T-helper 2 cell (primary cell): ENCODE measurements around the gene SCG2.
"Not testable (repeated sequence)": the region's sequence is repeated elsewhere in the genome, so short reads cannot be mapped to it uniquely, and the experiment has no call there.

Experiments
- DNase-seq, 5 experiments: peaks; one replicate each; pipeline versions ENCODE4 v3.0.0 to v3.0.0-alpha.2; 2012 to 2022

SCG2 gene

GRCh38 chr2:223611061-223611460 lies 8.9 kb upstream of the SCG2 start:
- DNase-seq, result no peak

DNA sequence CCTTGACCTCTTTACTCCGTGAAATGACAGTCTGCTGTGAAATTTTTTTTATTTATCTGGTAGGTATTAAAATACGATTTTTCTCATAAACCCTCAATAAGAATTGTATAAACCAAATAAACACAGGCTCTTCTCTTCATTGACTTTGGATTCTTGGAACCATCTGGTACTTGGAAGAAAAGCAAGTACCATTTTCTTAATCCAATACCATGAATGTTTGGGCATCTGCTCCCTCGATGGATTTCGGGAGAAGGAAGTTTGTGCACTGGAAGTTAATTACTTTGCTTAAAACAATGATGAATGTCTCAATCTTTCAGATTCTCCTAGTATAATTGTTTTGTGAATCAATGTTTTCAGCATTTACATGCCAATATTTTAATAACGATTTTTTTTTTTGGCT lies 5.3 kb upstream of the SCG2 start:
- no peak for DNase-seq

DNA sequence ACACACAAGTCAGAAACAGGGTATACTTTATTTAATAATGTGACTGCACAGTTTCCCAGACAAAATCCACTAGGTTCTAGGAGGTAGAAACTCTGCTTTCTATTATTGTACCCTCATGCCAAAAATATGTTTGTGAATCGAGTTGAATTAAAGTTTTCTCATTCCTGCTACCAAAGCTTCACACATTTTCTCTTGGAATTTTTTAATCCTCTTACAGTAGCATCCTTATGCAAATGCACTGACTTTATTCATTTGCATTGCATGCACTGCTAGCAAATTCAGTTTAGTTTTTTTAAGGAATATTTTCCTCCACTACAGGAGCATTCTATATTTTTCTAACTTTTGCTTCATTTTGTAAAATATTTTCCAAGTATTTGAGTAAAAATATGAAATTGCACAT lies 4.8 kb upstream of the SCG2 start:
- DNase-seq, result no peak

GRCh38 chr2:223604231-223604630 lies 2.1 kb upstream of the SCG2 start:
- DNase-seq, result no peak

DNA sequence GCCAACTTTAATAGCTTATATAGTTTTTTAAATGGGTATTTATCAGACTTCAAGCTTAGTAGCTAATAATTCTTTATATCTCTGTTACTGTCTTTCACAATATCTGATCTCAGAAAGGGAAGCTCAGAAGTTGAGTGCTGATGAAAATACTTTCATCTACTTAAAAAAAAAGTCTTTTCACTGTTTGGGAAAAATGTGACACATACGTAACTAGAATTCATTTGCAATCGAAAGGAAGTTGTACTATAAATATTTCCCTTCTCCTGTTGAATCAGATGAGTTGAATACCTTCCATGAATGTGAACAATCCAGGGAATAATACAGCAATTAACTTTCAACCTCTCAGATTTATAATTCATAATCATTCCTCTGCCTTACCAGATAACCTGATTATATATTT lies 811 bp upstream of the SCG2 start:
- DNase-seq, result no peak

DNA sequence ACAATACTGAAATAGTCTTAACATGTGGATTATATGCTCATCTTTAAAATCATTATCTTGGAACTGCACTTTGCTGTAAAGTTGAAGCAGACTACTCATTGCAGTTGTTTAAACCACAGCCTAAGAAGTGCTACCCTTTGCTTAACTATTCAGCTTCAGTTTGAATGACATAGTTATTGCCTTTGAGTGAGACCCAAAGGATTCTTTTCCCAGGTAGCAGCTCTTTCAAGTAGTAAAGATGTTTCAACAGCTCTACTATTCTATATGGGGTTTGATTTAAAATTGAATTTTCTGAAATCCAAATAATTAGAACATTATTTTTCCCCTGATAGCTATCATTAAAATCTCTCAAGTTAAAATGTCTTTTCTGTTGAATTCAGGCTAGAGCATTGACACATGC lies 1.1 kb downstream of the SCG2 start:
- DNase-seq, result no peak

DNA sequence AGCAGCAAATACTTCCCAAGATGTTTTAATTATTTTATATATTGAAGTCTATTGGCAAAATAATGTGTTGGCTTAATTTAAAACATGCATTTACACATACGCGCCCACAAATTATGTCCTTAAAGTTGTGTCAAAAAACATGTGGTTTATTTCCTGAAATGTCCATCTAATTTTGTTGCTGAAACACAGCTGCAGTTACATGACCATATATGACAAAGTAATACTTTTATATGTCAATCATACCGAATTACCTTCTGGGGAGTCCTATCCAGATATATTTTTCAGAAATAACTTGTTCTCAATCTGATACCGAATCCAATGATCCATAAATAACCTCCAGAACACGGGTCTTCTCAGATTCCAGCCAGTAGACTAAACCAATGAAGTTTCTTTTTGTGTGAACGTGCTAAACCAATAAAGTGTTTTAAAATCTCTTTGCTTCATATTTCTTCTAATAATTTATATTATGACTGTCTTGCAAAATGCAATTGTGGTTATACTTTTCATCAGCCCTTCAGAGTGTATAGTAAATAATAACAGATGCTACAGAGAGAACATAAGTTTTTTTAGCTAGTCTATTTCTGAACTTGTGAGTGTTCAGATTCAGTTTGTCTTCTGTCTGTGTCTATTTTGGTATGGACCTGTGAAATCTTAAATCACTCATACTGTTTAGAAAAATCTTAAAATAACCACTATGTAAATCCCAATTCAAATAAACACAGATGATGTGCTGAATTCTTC lies 2.4 kb downstream of the SCG2 start:
- DNase-seq, result no peak

DNA sequence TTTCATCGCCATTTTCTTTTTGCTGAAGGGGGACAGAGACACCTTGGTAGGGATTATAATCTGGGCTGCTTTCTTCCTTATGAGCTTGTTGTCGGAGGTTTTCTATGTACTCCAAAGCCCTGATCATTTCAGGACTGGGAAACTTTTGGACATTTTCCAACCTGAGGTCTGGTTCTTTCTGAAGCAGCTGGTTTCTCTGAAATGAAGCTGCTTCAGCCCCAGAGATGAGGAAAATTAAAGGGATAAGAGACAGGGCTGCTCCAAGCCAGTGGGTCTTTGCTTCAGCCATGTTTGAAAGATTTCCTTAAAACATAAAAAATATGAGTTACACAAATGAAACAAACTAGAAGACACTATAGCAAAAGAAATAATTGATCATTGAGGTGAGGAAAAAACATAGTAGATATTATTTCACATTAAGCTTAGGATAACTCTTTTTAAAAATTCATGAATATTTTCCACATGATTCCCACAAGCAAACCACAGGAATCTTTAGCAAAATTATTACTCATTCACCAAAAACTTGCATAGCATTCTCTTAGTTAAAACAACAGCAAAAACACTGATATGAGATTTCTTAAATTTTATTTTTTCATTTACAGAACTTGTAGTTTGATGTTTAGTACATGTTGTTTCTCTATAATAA lies 3.0 kb downstream of the SCG2 start:
- DNase-seq, result no peak

DNA sequence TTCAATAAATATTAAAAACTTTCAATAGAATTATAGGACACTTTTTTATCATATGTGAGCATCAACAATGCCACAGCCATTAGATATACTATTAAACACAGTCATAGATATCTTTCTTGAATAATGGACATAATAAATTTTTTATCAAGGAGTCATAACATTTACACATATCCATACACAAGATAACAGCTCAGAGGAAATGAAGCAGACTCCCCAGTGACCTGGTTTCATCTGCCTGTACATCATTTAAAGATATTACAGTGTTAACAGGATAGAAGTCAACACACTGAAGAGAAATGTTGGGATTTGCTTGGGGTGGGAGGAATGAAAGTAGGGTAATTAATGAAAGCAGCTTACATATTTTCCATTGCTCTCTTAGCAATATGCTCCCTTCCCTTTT lies 5.1 kb downstream of the SCG2 start:
- no peak for DNase-seq

DNA sequence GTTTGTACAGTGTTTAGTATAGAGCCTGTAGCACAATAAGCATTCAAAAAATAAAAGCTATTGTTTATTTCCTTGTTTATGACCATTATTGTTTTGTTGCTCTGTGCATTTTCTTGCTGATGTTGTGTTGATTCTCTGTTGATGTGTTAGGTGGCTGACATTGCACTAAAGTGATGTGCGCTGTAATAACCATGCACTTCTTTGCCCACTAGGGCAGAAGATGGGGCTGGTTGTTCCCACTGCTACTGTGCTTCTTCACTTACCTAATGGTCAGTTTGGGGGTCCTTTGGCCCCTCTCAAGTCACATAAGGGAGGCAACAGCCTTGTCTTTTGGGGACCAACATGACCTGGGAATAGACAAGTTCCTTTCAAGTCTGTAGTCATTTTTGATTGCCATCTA lies 6.0 kb downstream of the SCG2 start:
- DNase-seq, result no peak

DNA sequence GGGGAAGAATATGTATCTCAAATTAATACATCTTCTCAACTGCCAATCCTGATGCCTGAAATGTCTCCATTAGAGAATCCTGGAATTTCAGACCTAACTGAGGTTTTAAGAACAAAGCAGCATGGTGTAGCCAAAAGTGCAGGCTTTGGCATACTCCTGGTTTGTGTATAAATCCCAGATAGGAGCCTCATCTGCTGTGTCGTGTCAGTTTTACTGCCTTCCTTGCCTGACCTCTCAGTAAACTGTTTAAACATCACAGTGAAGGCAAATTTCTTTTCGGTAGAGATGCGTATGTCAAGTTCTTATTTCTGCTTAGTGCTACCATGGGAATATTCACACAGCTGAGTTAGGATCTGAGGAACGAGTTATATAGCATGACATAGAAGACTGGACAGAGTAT lies 7.3 kb downstream of the SCG2 start:
- DNase-seq, result no peak

DNA sequence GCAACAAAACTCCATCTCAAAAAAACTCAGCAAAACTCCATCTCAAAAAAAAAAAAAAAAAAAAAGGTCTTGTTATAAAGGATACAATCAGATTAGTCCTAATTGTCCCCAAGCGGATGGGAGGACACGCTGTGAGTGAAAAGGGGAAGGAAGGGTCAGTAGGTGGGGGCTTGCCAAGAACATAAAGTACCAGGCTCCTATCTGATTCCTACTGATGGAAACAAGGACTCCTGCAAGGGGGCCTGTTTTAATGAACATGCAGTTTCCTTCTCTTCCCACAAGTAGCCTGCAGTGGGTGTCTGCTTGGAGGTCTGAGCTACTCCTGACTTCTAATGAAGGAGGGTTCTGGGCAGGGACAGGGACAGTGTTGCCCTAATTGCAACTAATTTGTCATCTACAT lies 7.9 kb downstream of the SCG2 start:
- no peak for DNase-seq

GRCh38 chr2:223592689-223593088 lies 9.5 kb downstream of the SCG2 start:
- DNase-seq, result not testable (repeated sequence)

DNA sequence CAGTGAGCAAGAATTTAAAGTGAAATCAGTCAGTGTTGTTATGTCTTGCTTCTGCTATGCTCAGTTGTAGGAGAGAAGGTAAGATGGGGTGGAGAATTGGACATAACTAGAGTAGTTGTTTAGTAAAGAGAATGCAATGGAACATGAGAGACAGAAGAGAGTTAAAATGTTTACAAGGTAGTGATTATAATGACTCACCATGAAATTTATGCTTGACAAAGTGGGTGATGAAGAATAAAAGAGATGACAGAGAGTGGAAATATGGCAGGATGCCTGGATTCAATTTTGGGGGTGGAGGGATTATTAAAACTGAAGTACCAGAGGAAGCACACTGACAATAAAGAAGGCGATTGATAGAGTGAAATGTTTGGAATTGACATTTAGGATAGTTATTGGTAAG lies 10.6 kb downstream of the SCG2 start:
- no peak for DNase-seq

DNA sequence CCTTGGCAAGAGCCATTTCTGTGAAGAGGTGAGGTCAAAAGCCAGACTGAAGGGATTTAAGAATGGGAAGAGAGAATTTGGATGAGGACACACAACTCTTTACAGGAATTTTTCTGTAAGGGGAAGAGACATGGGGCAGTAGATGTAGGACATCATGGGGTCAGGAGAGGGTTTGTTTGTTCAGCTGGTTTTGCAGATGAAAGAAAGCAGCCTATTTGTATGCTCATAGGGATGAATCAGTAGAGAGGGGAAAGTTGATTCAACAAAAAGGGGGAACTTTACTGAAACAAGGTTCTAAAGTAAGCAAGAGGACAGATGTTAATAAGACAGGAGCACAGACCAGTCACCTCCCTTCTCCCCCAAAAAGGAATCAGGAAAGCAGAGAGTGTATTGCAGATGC lies 11.2 kb downstream of the SCG2 start:
- DNase-seq, result no peak

- DNase-seq, result no peak
These were observed 12.3 kb downstream of the SCG2 start for GRCh38 chr2:223589901-223590300.

DNA sequence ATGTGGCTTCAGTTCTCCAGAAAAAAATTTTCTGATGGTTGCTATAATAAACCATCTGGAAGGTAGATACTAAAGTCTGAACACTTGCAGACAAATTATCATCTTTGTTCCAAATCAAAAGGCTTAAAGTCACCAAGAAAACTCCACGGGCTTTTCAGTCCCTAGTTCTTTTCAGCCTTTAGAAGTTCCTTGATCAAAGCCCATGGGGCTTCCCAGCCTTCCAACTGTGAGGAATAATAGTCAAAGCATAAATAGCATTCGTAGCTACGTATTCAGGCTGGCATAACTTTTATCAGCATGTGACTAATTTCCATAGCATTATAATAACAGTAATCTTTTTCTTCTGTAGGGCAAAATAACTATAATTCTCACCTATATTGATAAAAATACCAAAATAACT lies 13.9 kb downstream of the SCG2 start:
- no peak for DNase-seq

GRCh38 chr2:223587301-223587700 lies 14.9 kb downstream of the SCG2 start:
- no peak for DNase-seq

DNA sequence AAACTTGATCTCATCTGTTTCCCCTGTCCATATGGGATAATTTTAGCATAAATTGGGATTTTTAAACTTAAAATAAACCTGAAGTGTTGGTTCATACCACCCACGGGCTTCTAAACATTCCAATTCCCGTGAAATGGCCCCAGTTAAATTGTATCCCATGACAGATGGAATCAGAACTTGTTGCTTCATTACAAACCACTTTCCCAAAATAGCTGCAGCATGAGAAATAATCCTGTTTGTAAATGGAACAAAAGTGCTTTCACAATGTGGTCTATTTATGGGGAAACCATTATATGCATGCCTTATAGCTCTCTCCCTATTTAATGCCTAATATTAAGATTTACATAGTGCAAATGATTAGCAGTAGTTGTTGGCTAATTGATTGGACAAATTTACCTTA lies 15.9 kb downstream of the SCG2 start:
- DNase-seq, result no peak

- DNase-seq, result no peak
These were observed 16.5 kb downstream of the SCG2 start for GRCh38 chr2:223585666-223586065.

- DNase-seq, result no peak
These were observed 20.2 kb downstream of the SCG2 start for GRCh38 chr2:223582001-223582400.

GRCh38 chr2:223580951-223581350 lies 21.2 kb downstream of the SCG2 start:
- DNase-seq, result no peak

DNA sequence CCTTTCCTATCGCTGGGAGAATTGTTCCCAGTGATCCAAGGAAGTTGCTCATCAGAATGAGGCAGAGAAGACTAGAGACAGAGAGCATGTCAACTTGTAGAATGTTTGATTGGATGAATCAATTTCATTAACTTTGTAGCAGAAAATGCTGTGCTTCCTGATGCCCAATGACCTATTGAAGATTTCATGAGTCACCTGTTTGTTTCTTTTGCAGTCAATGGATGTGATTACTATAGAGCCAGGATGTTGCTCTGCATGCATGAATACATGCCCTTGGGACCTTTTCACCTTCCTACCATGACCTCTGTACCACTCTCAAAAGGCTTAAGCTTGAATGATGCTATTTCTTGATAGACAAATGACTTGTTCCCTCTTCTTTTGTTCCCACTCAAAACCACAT lies 23.3 kb downstream of the SCG2 start:
- no peak for DNase-seq

- DNase-seq, result no peak
These were observed 25.3 kb downstream of the SCG2 start for GRCh38 chr2:223576873-223577272.

GRCh38 chr2:223570784-223571183 lies 31.4 kb downstream of the SCG2 start:
- DNase-seq, result no peak
